Measurements from ENCODE around the gene ATOSA.

The ATOSA gene

GRCh38 chr15:52651868-52652267, 27.3 kb downstream of the ATOSA start:
- DNase-seq (ENCODE audit: low read depth in 2 of 2) = no peak

- DNase-seq (ENCODE audit: low read depth in 2 of 2) = no peak
Observed at GRCh38 chr15:52651114-52651513, 28.1 kb downstream of the ATOSA start.

DNA sequence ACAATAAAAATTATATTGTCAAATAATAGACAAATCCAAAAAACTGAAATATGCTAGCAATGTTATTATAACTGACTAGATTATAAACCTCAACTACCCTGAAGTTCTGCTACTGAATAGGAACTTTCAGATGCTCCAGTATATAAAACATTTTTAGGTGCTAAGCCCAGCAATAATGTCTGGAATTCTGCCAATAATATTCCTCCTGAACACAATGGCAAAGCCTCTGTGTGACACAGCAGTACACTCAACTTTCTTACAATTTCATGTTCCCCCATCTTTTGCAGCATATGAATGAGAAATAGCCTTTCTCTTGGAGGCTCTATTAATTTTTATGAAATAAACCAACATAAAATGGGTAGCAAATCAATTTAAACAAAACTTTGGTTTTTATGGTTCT, 29.5 kb downstream of the ATOSA start:
- DNase-seq (ENCODE audit: low read depth in 2 of 2) = no peak

- no peak for DNase-seq (ENCODE audit: low read depth in 2 of 2)
Observed at GRCh38 chr15:52645916-52646315, 33.3 kb downstream of the ATOSA start.

DNA sequence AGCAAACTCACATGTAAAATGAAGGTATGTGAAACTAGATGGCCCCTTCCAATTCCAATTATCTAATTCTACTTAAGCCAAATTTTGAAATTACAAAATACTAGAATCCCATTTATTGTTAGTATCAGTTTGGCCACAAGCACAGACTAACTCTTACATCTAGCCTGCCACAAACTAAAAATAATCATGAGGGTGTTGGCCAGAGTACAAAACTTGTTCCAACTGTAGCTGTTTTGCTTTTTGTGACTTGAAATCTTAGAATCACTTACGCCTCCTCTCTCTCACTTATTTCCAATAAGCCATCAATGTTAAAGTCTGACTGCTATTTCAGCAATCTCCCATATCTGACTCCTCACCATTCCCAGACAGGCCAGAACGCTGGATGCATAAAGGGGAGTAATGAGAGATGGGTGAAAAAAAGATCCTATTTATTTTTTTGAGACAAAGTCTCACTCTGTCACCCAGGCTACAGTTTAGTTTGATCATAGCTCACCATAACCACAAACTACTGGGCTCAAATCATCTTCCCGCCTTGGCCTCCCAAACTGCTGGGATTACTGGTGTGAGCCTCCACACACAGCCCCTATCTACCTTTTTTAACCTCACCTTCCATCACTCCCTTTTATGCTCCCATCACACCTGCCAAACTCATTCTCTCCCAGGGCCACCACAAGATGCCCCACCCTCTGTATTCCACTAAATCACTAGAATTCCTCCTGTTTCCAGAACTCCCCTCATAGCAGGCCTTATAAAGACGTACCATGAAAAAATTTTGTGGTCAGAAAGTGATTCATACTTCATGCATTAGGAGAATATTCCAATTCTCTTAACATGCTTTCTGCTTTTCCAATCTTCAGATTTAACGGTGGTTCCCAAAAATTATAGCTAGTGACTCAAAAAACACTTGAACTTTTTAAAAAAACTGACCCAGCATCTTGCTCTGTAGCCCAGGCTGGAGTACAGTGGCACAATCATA, 36.5 kb downstream of the ATOSA start:
- no peak for DNase-seq (ENCODE audit: low read depth in 2 of 2)

DNA sequence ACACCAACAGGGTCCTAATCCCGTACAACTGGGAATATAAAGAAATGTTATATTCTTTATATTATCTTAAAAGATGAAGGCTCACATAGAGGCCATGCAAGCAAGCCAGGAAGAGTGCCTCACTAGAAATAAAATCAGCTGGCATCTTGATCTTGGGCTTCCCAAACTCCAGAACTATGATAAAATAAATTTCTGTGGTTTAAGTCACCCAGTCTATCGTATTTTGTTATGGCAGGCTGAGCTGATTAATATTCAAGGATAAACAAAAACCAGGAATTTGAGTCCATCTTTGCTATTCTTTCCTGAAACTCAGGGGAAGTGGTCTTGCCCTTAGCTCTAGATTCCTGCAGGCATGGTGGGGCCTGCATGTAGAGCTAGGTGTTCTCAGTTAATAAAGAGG, 42.7 kb downstream of the ATOSA start:
- DNase-seq (ENCODE audit: low read depth in 2 of 2) = no peak

DNA sequence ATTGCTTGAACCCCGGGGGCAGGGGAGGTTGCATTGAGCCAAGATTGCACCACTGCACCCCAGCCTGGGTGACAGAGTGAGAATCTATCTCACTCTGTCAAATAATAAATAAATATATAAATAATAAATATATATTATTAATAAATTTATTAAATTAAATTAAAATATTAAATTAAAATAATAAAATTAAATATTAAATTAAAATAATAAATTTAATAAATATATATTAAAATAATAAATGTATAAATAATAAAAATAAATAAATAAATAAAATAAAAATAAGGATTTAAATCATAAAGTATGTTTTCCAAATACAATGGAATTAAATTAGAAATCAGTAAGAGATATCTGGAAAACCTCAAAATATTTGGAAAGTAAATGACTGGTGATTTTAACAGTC, 43.3 kb downstream of the ATOSA start:
- no peak for DNase-seq (ENCODE audit: low read depth in 2 of 2)
